BE2C (cell line): Measurements from ENCODE around the gene MAT2B.
A peak's percentile ranks its signal among the peaks of the same experiment; 100 is the strongest.

Experiments
- DNase-seq: peaks from one replicate; pipeline ENCODE4 v3.0.0-alpha.2; 2020
- H3K27me3 ChIP-seq: fragments of 250-450 bp; sonication (Bioruptor Pico); 2 replicates; pipeline ENCODE4 v1.5.1; 2020; ENCODE audit warnings: mild to moderate bottlenecking
- H3K36me3 ChIP-seq: fragments of 250-450 bp; sonication (Bioruptor Pico); 2 replicates; pipeline ENCODE4 v1.5.1; 2020; ENCODE audit warnings: mild to moderate bottlenecking
- H3K4me1 ChIP-seq: fragments of 250-450 bp; sonication (Bioruptor Pico); 2 replicates; pipeline ENCODE4 v1.5.1; 2020
- H3K4me3 ChIP-seq: 2 replicates; pipeline ENCODE4 v1.5.1; 2011; ENCODE audit warnings: low read depth, low read length
- H3K9me3 ChIP-seq: fragments of 250-450 bp; sonication (Bioruptor Pico); 2 replicates; pipeline ENCODE4 v1.5.1; 2020
- TF ChIP-seq, protein P1 (sequence below): IDR thresholded peaks from 2 replicates; pipeline ENCODE4 v1.5.1; 2012; ENCODE audit warnings: mild to moderate bottlenecking, low read depth, low read length

The MAT2B gene

DNA sequence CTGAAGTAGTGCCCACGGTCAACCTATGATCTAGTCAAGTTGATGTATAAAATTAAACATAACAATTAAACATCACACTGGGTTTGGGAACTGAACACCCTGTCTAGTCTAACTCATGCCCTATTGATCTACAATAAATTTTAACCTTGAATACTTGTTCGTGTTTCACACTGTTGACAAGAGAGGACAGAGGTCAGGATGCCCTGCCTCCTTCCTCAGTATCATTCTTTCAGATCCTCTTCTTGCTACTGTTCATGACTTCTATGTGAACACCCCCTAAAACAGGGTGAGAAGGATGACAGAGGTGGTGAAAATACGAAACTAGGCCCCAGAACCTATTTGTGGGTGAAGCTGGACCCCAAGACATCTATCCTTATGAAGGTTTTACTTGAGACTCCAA, 8.1 kb upstream of the MAT2B start:
- Histone ChIP-seq H3K27me3 (no peaks in the 10 kb centered on the region), H3K9me3 (no peaks in the 10 kb centered on the region), H3K36me3 (peaks cover 4% of the 10 kb centered on the region; the same call in 1 of the 2 replicates), H3K4me1 (no peaks in the 10 kb centered on the region), H3K4me3 (no peak overlapping the region)
- no peak for DNase-seq
- TF ChIP-seq, protein P1, sequence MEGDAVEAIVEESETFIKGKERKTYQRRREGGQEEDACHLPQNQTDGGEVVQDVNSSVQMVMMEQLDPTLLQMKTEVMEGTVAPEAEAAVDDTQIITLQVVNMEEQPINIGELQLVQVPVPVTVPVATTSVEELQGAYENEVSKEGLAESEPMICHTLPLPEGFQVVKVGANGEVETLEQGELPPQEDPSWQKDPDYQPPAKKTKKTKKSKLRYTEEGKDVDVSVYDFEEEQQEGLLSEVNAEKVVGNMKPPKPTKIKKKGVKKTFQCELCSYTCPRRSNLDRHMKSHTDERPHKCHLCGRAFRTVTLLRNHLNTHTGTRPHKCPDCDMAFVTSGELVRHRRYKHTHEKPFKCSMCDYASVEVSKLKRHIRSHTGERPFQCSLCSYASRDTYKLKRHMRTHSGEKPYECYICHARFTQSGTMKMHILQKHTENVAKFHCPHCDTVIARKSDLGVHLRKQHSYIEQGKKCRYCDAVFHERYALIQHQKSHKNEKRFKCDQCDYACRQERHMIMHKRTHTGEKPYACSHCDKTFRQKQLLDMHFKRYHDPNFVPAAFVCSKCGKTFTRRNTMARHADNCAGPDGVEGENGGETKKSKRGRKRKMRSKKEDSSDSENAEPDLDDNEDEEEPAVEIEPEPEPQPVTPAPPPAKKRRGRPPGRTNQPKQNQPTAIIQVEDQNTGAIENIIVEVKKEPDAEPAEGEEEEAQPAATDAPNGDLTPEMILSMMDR = no peak

DNA sequence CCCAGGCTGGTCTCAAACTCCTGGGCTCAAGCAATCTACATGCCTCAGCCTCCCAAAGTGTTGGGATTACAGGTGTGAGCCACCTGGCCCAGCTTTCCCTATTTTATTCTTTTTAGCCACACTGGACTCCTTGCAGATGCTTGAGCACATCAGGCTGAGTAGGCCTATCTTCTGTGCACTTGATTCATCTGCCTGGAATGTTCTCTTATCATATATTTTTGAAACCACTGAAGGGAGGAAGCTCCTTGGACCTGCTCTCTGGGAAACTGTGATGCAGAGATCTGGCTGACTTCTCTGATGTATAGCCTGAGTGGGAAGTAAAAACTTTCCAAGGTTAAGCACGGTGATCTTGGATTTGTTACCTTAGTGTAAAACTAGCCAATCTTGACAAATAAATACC, 6.5 kb upstream of the MAT2B start:
- Histone ChIP-seq H3K4me1 (no peaks in the 10 kb centered on the region), H3K27me3 (no peaks in the 10 kb centered on the region), H3K9me3 (no peaks in the 10 kb centered on the region), H3K36me3 (no peaks in the 10 kb centered on the region), H3K4me3 (no peak overlapping the region)
- TF ChIP-seq, protein P1 = no peak
- no peak for DNase-seq

DNA sequence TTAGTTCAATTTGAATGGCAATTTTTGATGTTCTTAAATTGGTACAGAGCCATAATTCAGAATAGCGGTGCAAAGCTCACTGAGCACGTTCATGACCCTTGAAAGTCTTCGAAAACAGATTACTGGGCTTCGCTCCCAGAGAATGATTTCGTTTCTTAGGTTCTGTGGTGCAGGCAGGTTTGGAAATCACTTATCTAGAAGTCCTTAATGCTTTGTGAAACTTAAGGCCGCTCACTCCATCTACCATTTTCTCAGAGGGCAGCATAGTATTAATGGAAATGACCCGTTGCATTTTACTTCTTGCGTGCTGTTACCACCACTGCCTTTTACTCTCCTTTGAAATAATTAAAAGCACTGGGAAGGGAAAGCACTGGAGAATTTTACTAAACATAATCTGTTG, 2.9 kb upstream of the MAT2B start:
- H3K9me3 ChIP-seq = no peaks in the 10 kb centered on the region
- H3K36me3 ChIP-seq = no peaks in the 10 kb centered on the region
- no peaks in the 10 kb centered on the region for H3K27me3 ChIP-seq
- H3K4me3 ChIP-seq = no peak overlapping the region; the same call in 1 of the 2 replicates
- TF ChIP-seq, protein P1 = no peak
- no peaks in the 10 kb centered on the region for H3K4me1 ChIP-seq
- no peak for DNase-seq

DNA sequence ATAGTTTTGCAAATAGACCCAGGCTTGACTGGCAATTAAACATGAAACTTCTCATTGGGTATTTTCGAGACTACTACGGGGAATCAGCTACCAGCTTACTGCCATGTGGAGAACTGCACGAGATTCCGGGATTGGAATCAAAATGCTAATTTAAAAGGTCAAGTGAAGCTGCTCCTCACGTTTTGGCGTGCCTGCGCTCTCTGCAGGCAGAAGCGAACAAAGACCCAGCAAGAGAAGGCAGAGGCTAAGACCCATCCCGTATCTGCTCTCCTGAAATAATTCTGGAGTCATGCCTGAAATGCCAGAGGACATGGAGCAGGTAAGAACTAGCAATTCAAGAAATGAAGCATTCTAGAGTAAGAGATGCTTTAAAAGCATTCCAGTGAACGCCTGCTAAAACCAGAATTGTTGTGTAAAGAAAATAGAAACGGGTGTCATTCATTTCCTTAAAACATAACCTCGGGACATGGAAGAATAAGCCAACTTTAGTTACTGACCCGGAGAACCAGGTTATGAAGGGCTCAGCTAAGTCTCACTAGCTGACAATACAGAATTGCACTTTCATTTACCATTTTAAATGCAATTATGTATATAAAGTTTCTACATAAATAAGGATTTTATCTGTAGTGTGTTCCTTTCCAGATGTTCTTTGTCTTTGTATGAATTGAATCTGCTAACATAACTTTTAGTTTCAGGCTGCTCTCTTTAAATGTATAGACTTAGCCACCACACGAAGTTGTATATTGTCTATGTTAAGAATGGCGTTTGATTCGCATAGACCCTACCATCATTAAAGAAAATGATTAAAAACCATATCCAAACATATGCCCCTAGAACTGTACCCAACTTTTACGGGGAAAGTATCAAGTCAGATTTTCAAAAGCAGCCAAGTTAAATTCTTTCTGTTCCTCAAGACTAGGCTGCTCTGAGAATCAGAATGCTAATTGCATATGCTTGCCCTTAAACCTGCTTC, 2.0 kb upstream of the MAT2B start:
- Histone ChIP-seq H3K27me3 (no peaks in the 10 kb centered on the region), H3K36me3 (no peaks in the 10 kb centered on the region), H3K4me1 (no peaks in the 10 kb centered on the region), H3K9me3 (no peaks in the 10 kb centered on the region), H3K4me3 (peak overlapping the region; percentile 98)
- DNase-seq = peak; percentile 45
- TF ChIP-seq, protein P1 = peak; percentile 39

DNA sequence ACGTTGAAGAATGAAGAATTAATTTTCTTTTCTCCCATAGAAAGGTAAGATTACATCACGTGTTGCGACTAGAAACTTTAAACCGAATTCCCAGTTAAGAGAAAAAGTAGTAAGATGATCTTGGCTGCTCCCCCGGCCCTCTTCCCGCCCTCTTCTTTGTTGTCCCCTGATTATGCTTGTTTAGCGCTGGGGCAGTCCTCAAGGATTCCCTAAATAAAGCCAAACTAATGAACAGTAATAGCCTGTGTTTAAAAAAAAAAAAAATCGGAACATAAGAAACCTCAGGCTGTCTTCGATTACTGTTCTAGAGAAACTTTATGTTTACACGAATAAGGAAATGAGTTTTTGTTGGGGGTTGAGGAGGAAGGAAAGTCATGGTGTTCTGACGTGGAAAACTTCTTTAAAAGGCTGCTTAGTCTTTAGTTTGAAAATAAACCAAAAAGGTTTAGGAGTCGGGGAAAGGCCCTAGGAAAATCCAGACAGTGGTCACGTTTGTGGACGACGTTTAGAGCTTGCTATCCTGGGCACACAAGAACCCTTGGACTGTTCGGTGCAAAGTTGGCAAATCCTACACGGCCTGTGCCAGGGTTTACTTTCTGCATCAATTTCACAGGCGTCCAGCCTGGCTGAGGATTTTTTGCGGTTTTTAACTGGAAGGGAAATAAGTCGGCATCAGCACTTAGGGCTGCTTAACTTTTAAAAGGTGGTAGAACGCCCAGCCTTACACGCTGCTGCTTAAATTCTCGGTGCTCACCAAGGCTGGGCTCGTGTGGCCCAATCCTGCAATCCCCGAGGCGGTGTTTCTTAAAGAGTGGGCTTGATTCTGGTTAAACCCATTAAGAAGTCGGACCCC, 1.1 kb upstream of the MAT2B start:
- Histone ChIP-seq H3K27me3 (no peaks in the 10 kb centered on the region), H3K9me3 (no peaks in the 10 kb centered on the region), H3K36me3 (no peaks in the 10 kb centered on the region; the same call in 1 of the 2 replicates), H3K4me3 (peak overlapping the region; percentile 98), H3K4me1 (no peaks in the 10 kb centered on the region)
- TF ChIP-seq, protein P1 = no peak
- DNase-seq = peak; percentile 14

DNA sequence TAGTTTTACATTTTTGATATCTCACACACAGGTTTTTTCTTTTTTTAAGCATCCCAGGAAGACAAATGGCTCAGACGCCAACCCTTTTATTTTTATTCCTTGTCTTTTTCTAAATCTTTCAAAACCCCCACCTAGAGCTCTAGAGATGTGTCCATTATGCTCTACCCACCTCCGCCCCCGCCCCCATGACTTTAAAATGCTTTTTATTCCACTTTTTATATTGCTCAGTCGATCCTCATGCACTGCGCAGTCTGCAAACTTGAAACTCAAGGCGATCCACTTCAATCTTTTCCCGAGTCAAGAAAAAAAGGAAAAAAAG, 411 bp upstream of the MAT2B start:
- Histone ChIP-seq H3K27me3 (no peaks in the 10 kb centered on the region), H3K36me3 (no peaks in the 10 kb centered on the region; the same call in 1 of the 2 replicates), H3K9me3 (no peaks in the 10 kb centered on the region), H3K4me3 (peak overlapping the region; percentile 98), H3K4me1 (no peaks in the 10 kb centered on the region)
- TF ChIP-seq, protein P1 = no peak
- no peak for DNase-seq
